GM12878 (cell line): ENCODE data around the gene PSMC3IP. TPM values are rescaled to one million over a fixed set of nuclear protein-coding genes. Genes with fewer than 3 reads are reported as not detected.

Experiments
- ATAC-seq: fragments of 200-7000 bp; cut with Tn5 transposase; 3 replicates; pipeline ENCODE4 v1.9.1; 2020; ENCODE audit warnings: mild to moderate bottlenecking, moderate library complexity
- BruUV-seq: library from RNA; stranded (reverse); fragments of 400-500 nt; replicated peaks from 2 replicates; lab custom pipeline; 2021; lab: Mats Ljungman, UMichigan
- CTCF ChIA-PET: fragments of 300-600 bp; sonication (Branson Sonifier 250); formaldehyde crosslinking; extraction: SDS; loops from one replicate; lab custom pipeline; 2021; ENCODE audit warnings: inconsistent platforms; lab: Yijun Ruan, JAX
- POLR2A ChIA-PET: fragments of 350-600 bp; formaldehyde crosslinking; extraction: SDS; loops from one replicate; lab custom pipeline; 2021; ENCODE audit warnings: inconsistent platforms; lab: Charles Lee
- RAD21 ChIA-PET: fragments of 300-600 bp; sonication (Branson Sonifier 250); formaldehyde crosslinking; loops from one replicate; lab custom pipeline; 2023; ENCODE audit warnings: antibody characterized with exemption; ENCODE audit not compliant: unreplicated experiment; lab: Charles Lee
- SMC1A ChIA-PET: fragments of 300-600 bp; sonication (Branson Sonifier 250); formaldehyde crosslinking; loops from one replicate; lab custom pipeline; 2023; ENCODE audit not compliant: unreplicated experiment, uncharacterized antibody; lab: Charles Lee
- DNase-seq: peaks from one replicate; pipeline ENCODE4 v3.0.0-alpha.2; 2011; ENCODE audit warnings: low read depth, low spot score
- FAIRE-seq: peaks from 3 replicates; lab custom pipeline; 2011; peaks lifted over from hg19 to GRCh38; lab: Jason Lieb, UNC
- H2AFZ ChIP-seq: 2 replicates; pipeline ENCODE4 v1.6.0; 2011; ENCODE audit warnings: low read depth, low read length, control low read depth; ENCODE audit not compliant: control insufficient read depth
- H3K27ac ChIP-seq: 2 replicates; pipeline ENCODE4 v1.5.1; 2011; ENCODE audit warnings: control low read depth; ENCODE audit not compliant: control insufficient read depth, insufficient read depth
- H3K27me3 ChIP-seq, 2 experiments: replicated peaks in 1 of 2; 2 replicates each; pipeline versions ENCODE4 v1.6.0 to v1.6.1; 2011; ENCODE audit warnings: low read length in 1 of 2; ENCODE audit not compliant: control insufficient read depth in 2 of 2, insufficient read depth in 2 of 2
- H3K36me3 ChIP-seq, 2 experiments: 2 replicates each; pipeline ENCODE4 v1.5.1; 2011; ENCODE audit warnings: low read length in 1 of 2; ENCODE audit not compliant: control insufficient read depth in 2 of 2, insufficient read depth in 2 of 2
- H3K4me1 ChIP-seq: 2 replicates; pipeline ENCODE4 v1.6.1; 2011; ENCODE audit warnings: mild to moderate bottlenecking, low read length, moderate library complexity, mixed read lengths; ENCODE audit not compliant: control insufficient read depth, insufficient read depth
- H3K4me2 ChIP-seq: 2 replicates; pipeline ENCODE4 v1.6.0; 2011; ENCODE audit warnings: control low read depth; ENCODE audit not compliant: control insufficient read depth, insufficient read depth
- H3K4me3 ChIP-seq: fragments of 200-600 bp; sonication (generic); 2 replicates; pipeline ENCODE4 v1.5.1; 2016
- H3K79me2 ChIP-seq: 2 replicates; pipeline ENCODE4 v1.6.0; 2011; ENCODE audit warnings: low read length; ENCODE audit not compliant: control insufficient read depth, insufficient read depth
- H3K9ac ChIP-seq: 2 replicates; pipeline ENCODE4 v1.8.0; 2011; ENCODE audit warnings: low read length, control low read depth, mixed read lengths; ENCODE audit not compliant: control insufficient read depth, insufficient read depth
- H3K9me3 ChIP-seq: replicated peaks from 3 replicates; pipeline ENCODE4 v1.5.1; 2011; ENCODE audit warnings: mild to moderate bottlenecking, low read length; ENCODE audit not compliant: control insufficient read depth, insufficient read depth
- H4K20me1 ChIP-seq: 2 replicates; pipeline ENCODE4 v1.6.0; 2011; ENCODE audit not compliant: control insufficient read depth, insufficient read depth
- ATF3 ChIP-seq: IDR thresholded peaks from 2 replicates; pipeline ENCODE4 v1.6.1; 2011; ENCODE audit warnings: low read depth, mild to moderate bottlenecking, low read length, moderate library complexity, borderline replicate concordance; ENCODE audit errors: extremely low read depth
- CBX5 ChIP-seq: sonication (generic); IDR thresholded peaks from 2 replicates; pipeline ENCODE4 v1.6.1; 2016; ENCODE audit warnings: low read depth, moderate library complexity, mild to moderate bottlenecking, inconsistent platforms
- E2F8 ChIP-seq: fragments of 450-650 bp; IDR thresholded peaks from 2 replicates; pipeline ENCODE4 v1.6.1; 2018; ENCODE audit warnings: mild to moderate bottlenecking, low read depth, moderate library complexity; ENCODE audit not compliant: partially characterized antibody
- MLLT1 ChIP-seq: fragments of 450-650 bp; IDR thresholded peaks from 2 replicates; pipeline ENCODE4 v1.6.1; 2016; ENCODE audit warnings: mild to moderate bottlenecking
- NBN ChIP-seq: fragments of 450-650 bp; IDR thresholded peaks from 2 replicates; pipeline ENCODE4 v1.6.1; 2016
- NKRF ChIP-seq: fragments of 450-650 bp; conservative IDR thresholded peaks from 2 replicates; pipeline ENCODE4 v1.6.1; 2017; ENCODE audit warnings: mild to moderate bottlenecking, moderate library complexity
- RAD51 ChIP-seq: fragments of 450-650 bp; IDR thresholded peaks from 2 replicates; pipeline ENCODE4 v1.6.1; 2016; ENCODE audit warnings: moderate library complexity, mild to moderate bottlenecking, inconsistent platforms
- RBBP5 ChIP-seq: fragments of 200-600 bp; sonication (generic); conservative IDR thresholded peaks from 2 replicates; pipeline ENCODE4 v1.6.1; 2016
- RFX5 ChIP-seq: IDR thresholded peaks from 2 replicates; pipeline ENCODE4 v1.6.1; 2011; ENCODE audit warnings: low read depth, low read length, improper control_type of control experiment
- TAF1 ChIP-seq: IDR thresholded peaks from 2 replicates; pipeline ENCODE4 v1.6.1; 2011; ENCODE audit warnings: mild to moderate bottlenecking, low read depth, low read length, borderline replicate concordance
- USF2 ChIP-seq: IDR thresholded peaks from 2 replicates; pipeline ENCODE4 v1.6.1; 2011; ENCODE audit warnings: low read depth, low read length, improper control_type of control experiment, borderline replicate concordance
- ZNF207 ChIP-seq: fragments of 450-650 bp; IDR thresholded peaks from 2 replicates; pipeline ENCODE4 v1.6.1; 2014; ENCODE audit warnings: antibody characterized with exemption, mild to moderate bottlenecking, borderline replicate concordance
- WGBS: methylation state at CpG from one replicate; pipeline ENCODE4 v1.1.6; 2016; ENCODE audit warnings: low lambda C conversion rate; ENCODE audit not compliant: insufficient replicate concordance, insufficient coverage; ENCODE audit errors: missing lambda C conversion rate; 5-methylcytosine and 5-hydroxymethylcytosine counted together
- in situ Hi-C: fragments of 300-500 bp; cut with MboI; formaldehyde crosslinking; loops from 9 replicates; pipeline ENCODE4 v1.14.3; 2018; ENCODE audit warnings: mixed read lengths
- intact Hi-C: fragments of 100-400 bp; cut with micrococcal nuclease; formaldehyde crosslinking; loops from one replicate; pipeline ENCODE4 v1.14.2; 2022; ENCODE audit not compliant: unreplicated experiment
- polyA plus RNA-seq, 11 experiments: library from polyadenylated mRNA; depleted of rRNA in 4 of 11; unstranded in 6 of 11; stranded (reverse) in 5 of 11; fragments of >200 nt; fragmentation: Nextera tagmentation in 4 of 11; fragmentation: Illumina TruSeq in 1 of 11; extraction: Ambion mirVana in 4 of 11; extraction: Trizol in 1 of 11; gene quantifications; 1 replicate in 1 of 11; 2 replicates in 10 of 11; pipeline versions ENCODE4 v1.2.1 to v1.2.3, GENCODE V29; 2011 to 2016; ENCODE audit warnings: inconsistent platforms in 2 of 11, missing spikeins in 2 of 11, low read depth in 1 of 11
- total RNA-seq, 4 experiments: library from RNA; depleted of rRNA in 3 of 4; stranded (reverse); fragments of >200 nt in 3 of 4; fragmentation: Illumina TruSeq in 1 of 4; extraction: Trizol in 1 of 4; gene quantifications; 2 replicates each; pipeline versions ENCODE4 v1.2.1 to v1.2.3, GENCODE V29; 2013 to 2021

Gene PSMC3IP
- total and polyA plus RNA-seq, 10 of the 15 experiments (the other 5 are each of a cell fraction or from before 2014, with no cell fraction given): 6.8 to 34.5 (median 17.7) TPM

- TF ChIP-seq MLLT1: peak; percentile 72
- no peak for TF ChIP-seq CBX5
Observed at GRCh38 chr17:42608305-42609181, 31.0 kb upstream of the PSMC3IP start (continued).

- no TSS peak for BruUV-seq
- CTCF ChIA-PET: interaction anchor here (0.6 to 3.5 kb wide), 12 partner anchors 11 to 675 kb away, joined by 3 to 49 read pairs (median 6); partner anchors contain the start of genes BECN1, CCR10, CNTNAP1 and NAGLU
- TF ChIP-seq TAF1: no peak
- TF ChIP-seq NBN: no peak
- no peak for TF ChIP-seq ATF3
- no peak for TF ChIP-seq RAD51
- TF ChIP-seq RBBP5: no peak
- no peak for TF ChIP-seq E2F8
- no peak for TF ChIP-seq USF2
- TF ChIP-seq ZNF207: no peak
- no peak for TF ChIP-seq NKRF
- TF ChIP-seq RFX5: no peak
Observed at GRCh38 chr17:42607769-42608168, 30.2 kb upstream of the PSMC3IP start.

More at GRCh38 chr17:42607769-42608168, 30.2 kb upstream of the PSMC3IP start:
- RAD21 ChIA-PET: interaction anchor here (0.6 to 6.8 kb wide), 11 partner anchors 11 to 161 kb away, joined by 3 to 57 read pairs (median 6); partner anchors contain the start of genes CCR10, PLEKHH3 and PSMC3IP
- peaks cover 3 to 10% of the 10 kb centered on the region in 2 experiments; a peak in 3 of 4 replicates for H3K36me3 ChIP-seq
- ATAC-seq: no peak
- FAIRE-seq: no peak
- H3K27ac ChIP-seq: peak overlapping the region; percentile 90; the same call in 1 of the 2 replicates
- H3K4me2 ChIP-seq: peak overlapping the region; percentile 87
- peak overlapping the region; percentile 86 for H3K9ac ChIP-seq
- H2AFZ ChIP-seq: no peak overlapping the region
- peak overlapping the region; percentile 89 for H3K4me3 ChIP-seq
- peaks cover 4% of the 10 kb centered on the region for H3K4me1 ChIP-seq
- WGBS: 45% methylated on average over 3 of the region's 3 CpGs
- peaks cover 73% of the 10 kb centered on the region for H3K79me2 ChIP-seq
- in situ Hi-C loops (loop anchor here (25.0 kb wide), 1 partner anchor 605 kb away; the partner anchor contains the start of gene TMEM106A), intact Hi-C loops (loop anchor here (2.0 kb wide), 1 partner anchor 29 kb away; no protein-coding TSS in a partner anchor)
- POLR2A ChIA-PET: interaction anchor here (0.5 to 6.9 kb wide), 18 partner anchors 9 to 930 kb away, joined by 3 to 93 read pairs (median 4); partner anchors contain the start of genes CCR10, PLEKHH3, PSMC3IP and TUBG2
- SMC1A ChIA-PET: interaction anchor here (0.6 to 7.1 kb wide), 12 partner anchors 10 to 1421 kb away, joined by 3 to 96 read pairs (median 6); partner anchors contain the start of genes CCR10, PLEKHH3, PSMC3IP and TUBG2
- DNase-seq: no peak
- H3K27me3 ChIP-seq: no peaks in the 10 kb centered on the region
- no peaks in the 10 kb centered on the region for H4K20me1 ChIP-seq
- H3K9me3 ChIP-seq: no peaks in the 10 kb centered on the region
